K562 (cell line): ENCODE results near the gene ARID4B. TPM values are rescaled to one million over a fixed set of nuclear protein-coding genes. Genes with fewer than 3 reads are reported as not detected.

Source experiments
- CCNT2 ChIP-seq: IDR thresholded peaks from 2 replicates; pipeline ENCODE4 v1.6.1; 2011; ENCODE audit warnings: borderline replicate concordance, low read depth, mild to moderate bottlenecking, moderate library complexity, mixed read lengths, low read length; ENCODE audit not compliant: insufficient read length; ENCODE audit errors: extremely low read depth
- CREB1 ChIP-seq, 2 experiments: sonication (generic) in 1 of 2; formaldehyde crosslinking in 1 of 2; IDR thresholded peaks; 2 replicates each; pipeline versions ENCODE4 v1.6.1 to v1.8.0; 2012 to 2022; ENCODE audit warnings: inconsistent platforms in 1 of 2, mild to moderate bottlenecking in 1 of 2, missing genetic modification reagents in 1 of 2, moderate library complexity in 1 of 2
- DPF2 ChIP-seq: fragments of 450-650 bp; IDR thresholded peaks from 2 replicates; pipeline ENCODE4 v1.6.1; 2016
- E2F3 ChIP-seq: fragments of 250-450 bp; sonication (Bioruptor Pico); IDR thresholded peaks from 2 replicates; pipeline ENCODE4 v1.4.0; 2020; ENCODE audit warnings: mild to moderate bottlenecking
- FOXP4 ChIP-seq: sonication (generic); formaldehyde crosslinking; IDR thresholded peaks from 2 replicates; pipeline ENCODE4 v1.8.0; 2022; ENCODE audit warnings: mild to moderate bottlenecking, missing genetic modification reagents, borderline replicate concordance
- HOXB6 ChIP-seq: fragments of 250-450 bp; sonication (Bioruptor Pico); IDR thresholded peaks from 2 replicates; pipeline ENCODE4 v1.5.1; 2022; ENCODE audit warnings: mild to moderate bottlenecking, borderline replicate concordance
- NR1H2 ChIP-seq: sonication (generic); formaldehyde crosslinking; IDR thresholded peaks from 2 replicates; pipeline ENCODE4 v1.4.0; 2020; ENCODE audit warnings: mild to moderate bottlenecking, missing genetic modification reagents
- PCBP2 ChIP-seq: fragments of 200-400 bp; formaldehyde crosslinking; IDR thresholded peaks from 2 replicates; pipeline ENCODE4 v1.6.1; 2018; ENCODE audit warnings: low read length, low read depth, mild to moderate bottlenecking, moderate library complexity; ENCODE audit not compliant: poor library complexity, severe bottlenecking
- PTBP1 ChIP-seq: fragments of 200-400 bp; formaldehyde crosslinking; IDR thresholded peaks from 2 replicates; pipeline ENCODE4 v1.6.1; 2017; ENCODE audit warnings: low read depth, low read length
- SMC3 ChIP-seq: conservative IDR thresholded peaks from 2 replicates; pipeline ENCODE4 v1.6.1; 2011; ENCODE audit warnings: low read depth, low read length, improper control_type of control experiment; ENCODE audit not compliant: insufficient read depth
- STAT5A ChIP-seq: IDR thresholded peaks from 2 replicates; pipeline ENCODE4 v1.6.1; 2012; ENCODE audit warnings: low read length, inconsistent platforms, borderline replicate concordance
- ZNF395 ChIP-seq: fragments of 200-800 bp; sonication (Bioruptor generic); IDR thresholded peaks from 2 replicates; pipeline ENCODE4 v1.6.1; 2017; ENCODE audit warnings: missing genetic modification characterization, missing compliant biosample characterization
- ZNF41 ChIP-seq: fragments of 250-450 bp; sonication (Bioruptor Pico); conservative IDR thresholded peaks from 2 replicates; pipeline ENCODE4 v1.4.0; 2020; ENCODE audit warnings: mild to moderate bottlenecking
- ZNF766 ChIP-seq: fragments of 200-800 bp; sonication (Bioruptor generic); conservative IDR thresholded peaks from 2 replicates; pipeline ENCODE4 v1.6.1; 2016; ENCODE audit warnings: missing genetic modification characterization, missing compliant biosample characterization
- polyA plus RNA-seq, 8 experiments: library from polyadenylated mRNA; depleted of rRNA in 4 of 8; stranded (reverse) in 5 of 8; unstranded in 3 of 8; fragments of >200 nt; fragmentation: Nextera tagmentation in 2 of 8; fragmentation: Illumina TruSeq in 1 of 8; extraction: Ambion mirVana in 2 of 8; extraction: Trizol in 1 of 8; gene quantifications; 2 replicates each; pipeline versions ENCODE4 v1.2.1 to v1.2.3, GENCODE V29; 2011 to 2014; ENCODE audit warnings: inconsistent platforms in 1 of 8, missing spikeins in 1 of 8
- total RNA-seq, 7 experiments: library from RNA; depleted of rRNA in 6 of 7; stranded (reverse); fragments of >200 nt in 6 of 7; fragmentation: Illumina TruSeq in 2 of 7; extraction: Trizol in 2 of 7; gene quantifications; 2 replicates each; pipeline versions ENCODE4 v1.2.1 to v1.2.3, GENCODE V29; 2011 to 2021; ENCODE audit warnings: low replicate concordance in 1 of 7
- TF ChIP-seq, protein P1 (sequence below): fragments of 450-650 bp; IDR thresholded peaks from 2 replicates; pipeline ENCODE4 v1.6.1; 2016; ENCODE audit warnings: low read depth, mild to moderate bottlenecking, moderate library complexity
- TF ChIP-seq, protein P2 (sequence below), 2 experiments: fragments of 450-650 bp in 1 of 2; sonication (generic) in 1 of 2; formaldehyde crosslinking in 1 of 2; IDR thresholded peaks in 1 of 2; conservative IDR thresholded peaks in 1 of 2; 2 replicates each; pipeline versions ENCODE4 v1.6.1 to v1.8.1; 2016 to 2023; ENCODE audit warnings: mild to moderate bottlenecking in 2 of 2, moderate library complexity in 2 of 2, inconsistent platforms in 1 of 2, missing genetic modification reagents in 1 of 2
- TF ChIP-seq, protein P3 (sequence below): fragments of 450-650 bp; formaldehyde crosslinking; IDR thresholded peaks from 2 replicates; pipeline ENCODE4 v1.4.0; 2022; ENCODE audit warnings: missing genetic modification characterization

Gene ARID4B
- total and polyA plus RNA-seq, 9 of the 15 experiments (the other 6 are each of a cell fraction or from before 2014, with no cell fraction given) = 8.4 to 38.9 (median 18.5) TPM

DNA sequence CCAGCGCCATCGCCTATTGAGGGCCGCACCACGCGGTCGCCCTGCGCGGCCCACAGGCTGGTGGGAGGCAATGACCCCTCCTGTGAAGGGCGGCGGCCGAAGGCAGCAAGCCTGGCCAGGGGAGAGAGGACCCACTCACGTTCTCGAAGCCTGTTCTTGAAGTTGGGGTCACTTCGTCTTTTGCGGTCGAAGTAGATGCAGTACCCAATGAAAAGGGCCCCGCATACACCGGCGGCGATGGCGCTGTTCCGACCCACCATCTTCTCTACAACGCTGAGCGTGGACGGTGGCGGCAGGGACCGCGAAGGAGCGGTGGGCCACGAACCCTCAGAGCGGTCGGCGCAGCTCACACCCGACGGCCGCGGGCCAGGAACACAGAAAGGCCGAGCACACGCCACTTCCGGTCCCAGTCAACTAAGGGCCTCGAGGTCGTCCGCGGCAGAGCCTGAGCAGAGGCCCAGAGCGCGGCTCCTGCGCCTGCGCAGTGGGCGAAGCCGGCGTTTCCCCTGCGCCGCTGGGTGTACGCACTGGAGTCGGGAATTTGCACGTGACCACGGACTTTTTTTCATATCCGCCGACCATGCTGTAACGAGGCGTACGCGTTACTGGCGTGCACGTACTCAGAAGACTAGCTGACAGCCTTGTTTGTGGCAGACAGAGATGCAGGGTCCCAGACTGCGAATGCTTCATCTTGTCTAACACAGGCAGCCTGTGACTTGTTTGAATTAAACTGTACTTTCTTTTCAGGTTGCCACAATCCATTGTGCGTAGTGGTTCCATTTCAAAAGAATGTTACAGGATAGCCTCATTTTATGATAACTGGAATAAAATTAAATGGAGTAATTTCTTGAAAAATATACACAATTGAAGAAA lies 199.3 kb downstream of the ARID4B start, which contains the start of gene TOMM20 (continued):
- TF ChIP-seq E2F3 (CRISPR knock-in tag) = peak; percentile 45; the same call in 1 of the 2 replicates
- TF ChIP-seq SMC3 = no peak
- TF ChIP-seq NR1H2 (CRISPR knock-in tag) = no peak
- TF ChIP-seq ZNF395 (CRISPR knock-in tag) = peak; percentile 85
- peak; percentile 49; the same call in 1 of the 2 replicates for TF ChIP-seq ZNF766 (CRISPR knock-in tag)
- peak; percentile 44; the same call in 1 of the 2 replicates for TF ChIP-seq FOXP4 (CRISPR knock-in tag)
- no peak; the same call in 1 of the 2 replicates for TF ChIP-seq ZNF41
- no peak for TF ChIP-seq PTBP1
- TF ChIP-seq, protein P1, sequence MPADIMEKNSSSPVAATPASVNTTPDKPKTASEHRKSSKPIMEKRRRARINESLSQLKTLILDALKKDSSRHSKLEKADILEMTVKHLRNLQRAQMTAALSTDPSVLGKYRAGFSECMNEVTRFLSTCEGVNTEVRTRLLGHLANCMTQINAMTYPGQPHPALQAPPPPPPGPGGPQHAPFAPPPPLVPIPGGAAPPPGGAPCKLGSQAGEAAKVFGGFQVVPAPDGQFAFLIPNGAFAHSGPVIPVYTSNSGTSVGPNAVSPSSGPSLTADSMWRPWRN = no peak
- TF ChIP-seq HOXB6 = no peak; the same call in 1 of the 2 replicates
- TF ChIP-seq CREB1 (IDR thresholded peaks at IDR 0.05) = peak; percentile 84
- peak; percentile 88 for TF ChIP-seq CREB1 (CRISPR knock-in tag; IDR thresholded peaks at IDR 0.05)
- TF ChIP-seq STAT5A = peak; percentile 48; the same call in 1 of the 2 replicates
- no peak for TF ChIP-seq PCBP2
- peak; percentile 84 for TF ChIP-seq CCNT2
- TF ChIP-seq DPF2 = peak; percentile 68
- TF ChIP-seq, protein P2, sequence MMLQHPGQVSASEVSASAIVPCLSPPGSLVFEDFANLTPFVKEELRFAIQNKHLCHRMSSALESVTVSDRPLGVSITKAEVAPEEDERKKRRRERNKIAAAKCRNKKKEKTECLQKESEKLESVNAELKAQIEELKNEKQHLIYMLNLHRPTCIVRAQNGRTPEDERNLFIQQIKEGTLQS (IDR thresholded peaks at IDR 0.05) = no peak
- TF ChIP-seq, protein P2 (CRISPR knock-in tag; conservative IDR thresholded peaks at IDR 0.05) = peak; percentile 68
- TF ChIP-seq, protein P3, sequence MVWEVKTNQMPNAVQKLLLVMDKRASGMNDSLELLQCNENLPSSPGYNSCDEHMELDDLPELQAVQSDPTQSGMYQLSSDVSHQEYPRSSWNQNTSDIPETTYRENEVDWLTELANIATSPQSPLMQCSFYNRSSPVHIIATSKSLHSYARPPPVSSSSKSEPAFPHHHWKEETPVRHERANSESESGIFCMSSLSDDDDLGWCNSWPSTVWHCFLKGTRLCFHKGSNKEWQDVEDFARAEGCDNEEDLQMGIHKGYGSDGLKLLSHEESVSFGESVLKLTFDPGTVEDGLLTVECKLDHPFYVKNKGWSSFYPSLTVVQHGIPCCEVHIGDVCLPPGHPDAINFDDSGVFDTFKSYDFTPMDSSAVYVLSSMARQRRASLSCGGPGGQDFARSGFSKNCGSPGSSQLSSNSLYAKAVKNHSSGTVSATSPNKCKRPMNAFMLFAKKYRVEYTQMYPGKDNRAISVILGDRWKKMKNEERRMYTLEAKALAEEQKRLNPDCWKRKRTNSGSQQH (CRISPR knock-in tag) = no peak
